Gastrocnemius medialis (tissue), 4 donors: ENCODE data around the gene BOLA3. TPM values are rescaled to one million over a fixed set of nuclear protein-coding genes. Genes with fewer than 3 reads are reported as not detected.

Experiments
- ATAC-seq, 2 donors: fragments of 150-250 bp; one replicate each; pipeline ENCODE4 v1.9.1; 2016
- DNase-seq, 2 donors: peaks; one replicate each; pipeline ENCODE4 v3.0.0-alpha.2; 2019
- H3K27ac ChIP-seq, 4 donors: fragments of 200-600 bp; sonication (generic); 1 replicate in 1 of 4; 2 replicates in 3 of 4; pipeline ENCODE4 v1.5.1; 2016 to 2018; ENCODE audit warnings: mild to moderate bottlenecking in 2 of 4, moderate library complexity in 1 of 4
- H3K27me3 ChIP-seq, 3 donors: fragments of 200-600 bp; sonication (generic) in 2 of 3; 1 replicate in 1 of 3; 2 replicates in 2 of 3; pipeline versions ENCODE4 v1.5.1 to v1.6.0; 2016 to 2019; ENCODE audit warnings: mild to moderate bottlenecking in 1 of 3, moderate library complexity in 1 of 3
- H3K36me3 ChIP-seq, 2 donors: fragments of 200-600 bp; sonication (generic) in 1 of 2; one replicate each; pipeline ENCODE4 v1.5.1; 2017 to 2018
- H3K4me1 ChIP-seq, 2 donors: fragments of 200-600 bp; sonication (generic) in 1 of 2; one replicate each; pipeline ENCODE4 v1.5.1; 2016 to 2017; ENCODE audit warnings: mild to moderate bottlenecking in 2 of 2
- H3K4me3 ChIP-seq, 4 donors: fragments of 200-600 bp; sonication (generic) in 3 of 4; 1 replicate in 1 of 4; 2 replicates in 3 of 4; pipeline ENCODE4 v1.5.1; 2016 to 2019; ENCODE audit warnings: mild to moderate bottlenecking in 2 of 4
- H3K9me3 ChIP-seq, 3 donors: fragments of 200-600 bp; sonication (generic) in 2 of 3; 1 replicate in 1 of 3; 2 replicates in 2 of 3; pipeline ENCODE4 v1.5.1; 2016 to 2019
- CTCF ChIP-seq, 5 experiments: fragments of 450-650 bp in 3 of 5; fragments of 200-600 bp in 2 of 5; sonication (generic) in 2 of 5; IDR thresholded peaks in 4 of 5; conservative IDR thresholded peaks in 1 of 5; 1 replicate in 4 of 5; 2 replicates in 1 of 5; pipeline ENCODE4 v1.5.1; 2016 to 2019; ENCODE audit warnings: antibody characterized with exemption in 5 of 5, mild to moderate bottlenecking in 3 of 5, moderate library complexity in 3 of 5
- POLR2A ChIP-seq, 2 donors: fragments of 450-650 bp; IDR thresholded peaks; one replicate each; pipeline ENCODE4 v1.6.1; 2017; ENCODE audit warnings: antibody characterized with exemption in 2 of 2, mild to moderate bottlenecking in 2 of 2, moderate library complexity in 2 of 2
- in situ Hi-C, 4 donors: fragments of 200-750 bp; cut with MboI; loops; one replicate each; pipeline versions ENCODE4 v1.15.0 to v1.8.0; 2017; ENCODE audit warnings: low sequenced_read_pairs in 4 of 4
- intact Hi-C: fragments of 100-400 bp; cut with DNase I; formaldehyde crosslinking; loops from one replicate; pipeline ENCODE4 v1.15.1; 2023; ENCODE audit warnings: low total_unique reads
- total RNA-seq, 4 donors: library from RNA; depleted of rRNA; stranded (reverse); fragments of >200 nt; gene quantifications; one replicate each; pipeline versions ENCODE4 v1.1.0 to v1.2.3, GENCODE V29; 2016

BOLA3 gene
- total RNA-seq: 100 to 1,000 TPM in 1 of 4 donors, 10 to 100 TPM in 3; 32.2 to 114 (median 69.5) TPM

GRCh38 chr2:74147727-74148456 is at the start of gene BOLA3:
TSS of gene BOLA3 (minus strand) at chr2:74147912. CDS start at chr2:74147874, 38 bp downstream.
- H3K9me3 ChIP-seq: no peaks in the 10 kb centered on the region
- DNase-seq (peak; percentile 68 to 74), ATAC-seq (peak; percentile 86 to 92)
- peak within 1 kb of the TSS; percentile 51 to 78 (median 62) for H3K27ac ChIP-seq
- H3K27me3 ChIP-seq: no peaks in the 10 kb centered on the region
- TF ChIP-seq CTCF (IDR thresholded peaks at IDR 0.05 in 4 of 5, conservative IDR thresholded peaks at IDR 0.05 in 1 of 5) (peak in 4 of 5 experiments; percentile 47 to 80 (median 64)), POLR2A (IDR thresholded peaks at IDR 0.05) (no peak)
- peaks cover 0 to 10% of the 10 kb centered on the region in 2 donors for H3K36me3 ChIP-seq
- in situ Hi-C loops: no loop called here
- H3K4me3 ChIP-seq: peak within 1 kb of the TSS; percentile 68 to 84 (median 78)
- H3K4me1 ChIP-seq: peaks cover 7 to 9% of the 10 kb centered on the region in 2 donors
- intact Hi-C loops: loop anchor here (10.0 kb wide), 2 partner anchors 143 to 323 kb away; partner anchors contain the start of gene STAMBP

DNA sequence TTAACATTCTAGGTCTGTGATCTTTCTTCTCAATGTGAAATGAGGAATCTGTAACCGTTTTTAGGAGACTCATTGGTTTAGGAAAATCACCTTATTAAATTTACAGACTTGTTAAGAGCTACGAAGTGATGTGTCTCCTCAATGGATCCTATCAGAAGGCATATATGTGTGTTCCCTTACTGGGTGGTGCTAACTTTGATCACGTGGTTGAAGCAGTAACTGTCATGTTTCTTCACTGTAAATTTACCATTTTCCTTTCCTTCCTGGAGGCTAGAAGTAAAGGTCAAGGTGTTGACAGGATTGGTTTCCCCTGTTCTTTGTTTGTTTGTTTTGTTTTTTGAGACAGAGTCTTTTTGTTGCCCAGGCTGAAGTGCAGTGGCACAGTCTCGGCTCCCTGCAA is 49.3 kb upstream of the BOLA3 start:
- H3K27me3 ChIP-seq: no peaks in the 10 kb centered on the region
- no peak for ATAC-seq

GRCh38 chr2:74194799-74195198 is 47.1 kb upstream of the BOLA3 start:
- Histone ChIP-seq H3K9me3 (no peaks in the 10 kb centered on the region), H3K4me1 (peaks cover 4 to 6% of the 10 kb centered on the region in 2 donors), H3K4me3 (no peak overlapping the region), H3K27me3 (no peaks in the 10 kb centered on the region), H3K36me3 (no peaks in the 10 kb centered on the region), H3K27ac (no peak overlapping the region)
- in situ Hi-C loops: no loop called here
- intact Hi-C loops: loop anchor here (10.0 kb wide), 1 partner anchor 260 kb away; the partner anchor contains the start of genes INO80B and WBP1
- DNase-seq (no peak), ATAC-seq (no peak)
- TF ChIP-seq POLR2A (IDR thresholded peaks at IDR 0.05) (no peak), CTCF (IDR thresholded peaks at IDR 0.05 in 4 of 5, conservative IDR thresholded peaks at IDR 0.05 in 1 of 5) (no peak)

More for the DNA sequence above, 49.3 kb upstream of the BOLA3 start:
- intact Hi-C loops: loop anchor here (10.0 kb wide), 1 partner anchor 258 kb away; the partner anchor contains the start of genes INO80B and WBP1
- Histone ChIP-seq H3K27ac (no peak overlapping the region), H3K4me1 (peaks cover 25 to 26% of the 10 kb centered on the region in 2 donors), H3K36me3 (no peaks in the 10 kb centered on the region), H3K4me3 (no peak overlapping the region), H3K9me3 (no peaks in the 10 kb centered on the region)
- in situ Hi-C loops: no loop called here
- no peak for DNase-seq
- TF ChIP-seq POLR2A (IDR thresholded peaks at IDR 0.05): no peak
- no peak for TF ChIP-seq CTCF (IDR thresholded peaks at IDR 0.05 in 4 of 5, conservative IDR thresholded peaks at IDR 0.05 in 1 of 5)

DNA sequence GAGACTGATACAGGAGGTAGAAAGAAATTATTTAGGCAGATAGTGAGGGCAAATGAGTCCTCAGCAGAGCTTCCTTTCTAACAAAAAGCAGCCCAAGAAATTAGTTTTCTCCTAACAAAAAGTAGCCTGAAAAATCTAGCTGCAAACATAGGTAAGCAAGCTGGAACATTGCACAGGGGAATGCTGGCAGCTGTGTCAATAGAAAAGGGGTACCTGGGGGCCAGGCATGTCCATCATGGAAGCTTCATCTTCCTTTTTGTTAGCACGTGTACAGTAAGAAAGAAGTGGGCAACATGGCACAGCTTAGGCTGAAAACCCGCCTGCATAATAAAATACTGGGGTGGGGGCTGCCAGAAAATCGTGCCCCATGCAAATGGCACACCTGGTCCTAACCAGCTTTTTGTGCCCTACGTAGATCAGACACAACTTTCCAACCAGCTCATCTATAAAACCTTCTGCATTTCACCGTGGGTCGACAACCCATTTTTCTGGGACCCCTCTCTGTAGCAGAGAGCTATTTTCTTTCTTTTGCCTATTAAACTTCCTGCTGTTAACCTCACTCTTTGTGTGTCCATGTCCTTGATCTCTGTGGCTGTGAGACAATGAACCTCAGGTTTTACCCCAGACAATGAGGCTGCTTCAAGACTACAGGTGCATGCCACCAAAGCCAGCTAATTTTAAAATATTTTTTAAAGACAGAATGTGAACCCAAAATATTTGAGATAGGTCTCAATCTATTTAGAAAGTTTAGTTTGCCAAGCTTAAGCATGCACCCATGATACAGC is 44.1 kb upstream of the BOLA3 start:
- Histone ChIP-seq H3K27me3 (no peaks in the 10 kb centered on the region), H3K9me3 (no peaks in the 10 kb centered on the region), H3K4me1 (peaks cover 3 to 9% of the 10 kb centered on the region in 2 donors), H3K36me3 (no peaks in the 10 kb centered on the region), H3K27ac (no peak overlapping the region), H3K4me3 (no peak overlapping the region)
- DNase-seq (no peak), ATAC-seq (no peak)
- in situ Hi-C loops (no loop called here), intact Hi-C loops (loop anchor here (10.0 kb wide), 1 partner anchor 263 kb away; the partner anchor contains the start of genes INO80B and WBP1)
- TF ChIP-seq CTCF (IDR thresholded peaks at IDR 0.05 in 4 of 5, conservative IDR thresholded peaks at IDR 0.05 in 1 of 5): no peak
- no peak for TF ChIP-seq POLR2A (IDR thresholded peaks at IDR 0.05)
